ENCODE data around the gene VAMP3. TPM values are rescaled to one million over a fixed set of nuclear protein-coding genes. Genes with fewer than 3 reads are reported as not detected.

Gene VAMP3
- polyA plus RNA-seq, 1 donor = 113 TPM

DNA sequence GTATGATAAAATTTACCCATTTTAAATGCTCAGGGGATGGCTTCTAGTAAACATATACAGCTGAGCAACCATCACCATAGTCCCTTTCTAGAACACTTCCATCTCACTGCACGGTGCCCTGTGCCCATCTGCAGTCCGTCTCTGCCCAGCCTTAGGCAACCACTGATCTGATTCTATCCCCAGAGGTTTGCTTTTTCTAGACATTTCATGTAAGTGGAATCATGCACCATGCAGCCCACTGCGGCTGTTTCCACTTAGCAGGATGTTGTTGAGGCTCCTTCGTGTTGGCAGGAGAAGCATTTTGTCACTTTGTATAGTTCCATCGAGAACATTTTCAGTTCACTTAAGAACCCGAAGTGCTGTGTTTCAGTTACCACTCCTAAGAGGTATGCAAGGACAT is 27.8 kb upstream of the VAMP3 start:
- no peak overlapping the region for H3K4me3 ChIP-seq (ENCODE audit: low read length)
- WGBS (ENCODE audit: insufficient coverage, low lambda C conversion rate) = 96% methylated on average over 3 of the region's 6 CpGs
- H3K27ac ChIP-seq (ENCODE audit: low read length) = no peak overlapping the region
- peaks cover 9% of the 10 kb centered on the region for H3K36me3 ChIP-seq (ENCODE audit: control insufficient read depth, insufficient read depth, low read length)
- no peaks in the 10 kb centered on the region for H3K9me3 ChIP-seq (ENCODE audit: control insufficient read depth, low read depth, low read length)
- DNase-seq = no peak
- peaks cover 2% of the 10 kb centered on the region for H3K4me1 ChIP-seq (ENCODE audit: control insufficient read depth, insufficient read depth, low read length)
- H3K27me3 ChIP-seq (ENCODE audit: control insufficient read depth, insufficient read depth, low read length) = no peaks in the 10 kb centered on the region

DNA sequence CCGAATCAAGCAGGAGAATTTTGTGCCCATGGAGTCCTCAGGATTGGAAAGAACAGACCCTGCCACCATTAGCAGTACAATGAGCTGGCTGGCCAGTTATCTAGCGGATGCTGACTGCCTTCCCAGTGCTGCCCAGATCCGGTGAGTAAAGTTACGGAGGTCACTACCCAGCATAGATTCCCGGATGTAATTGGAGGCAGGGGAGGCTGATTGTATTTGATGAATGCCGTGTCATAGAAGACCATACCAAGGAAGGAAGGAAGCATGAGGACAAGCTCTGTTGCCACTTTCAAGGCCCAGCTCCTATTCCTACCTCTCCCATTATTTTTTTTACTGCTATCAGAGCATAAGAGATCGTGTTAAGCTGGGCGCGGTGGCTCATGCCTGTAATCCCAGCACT is 26.2 kb upstream of the VAMP3 start:
- Histone ChIP-seq H3K4me1 (ENCODE audit: control insufficient read depth, insufficient read depth, low read length) (peaks cover 2% of the 10 kb centered on the region), H3K4me3 (ENCODE audit: low read length) (no peak overlapping the region), H3K27ac (ENCODE audit: low read length) (no peak overlapping the region), H3K27me3 (ENCODE audit: control insufficient read depth, insufficient read depth, low read length) (no peaks in the 10 kb centered on the region), H3K9me3 (ENCODE audit: control insufficient read depth, low read depth, low read length) (no peaks in the 10 kb centered on the region), H3K36me3 (ENCODE audit: control insufficient read depth, insufficient read depth, low read length) (peaks cover 5% of the 10 kb centered on the region)
- DNase-seq = no peak
- no CpG with 5 or more reads among the region's 9 CpGs for WGBS (ENCODE audit: insufficient coverage, low lambda C conversion rate)

DNA sequence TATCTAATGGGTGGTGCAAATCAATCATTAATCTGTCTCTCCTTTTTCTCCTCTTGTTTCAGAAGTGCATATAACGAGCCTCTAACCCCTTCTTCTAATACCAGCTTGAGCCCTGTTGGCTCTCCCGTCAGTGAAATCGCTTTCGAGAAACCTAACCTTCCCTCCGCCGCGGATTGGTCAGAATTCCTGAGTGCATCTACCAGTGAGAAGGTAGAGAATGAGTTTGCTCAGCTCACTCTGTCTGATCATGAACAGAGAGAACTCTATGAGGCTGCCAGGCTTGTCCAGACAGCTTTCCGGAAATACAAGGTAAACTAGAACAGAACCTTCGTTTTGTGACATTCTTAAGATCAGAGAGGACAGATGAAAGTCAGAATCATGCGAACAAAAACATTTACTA is 25.3 kb upstream of the VAMP3 start:
- Histone ChIP-seq H3K4me3 (ENCODE audit: low read length) (no peak overlapping the region), H3K4me1 (ENCODE audit: control insufficient read depth, insufficient read depth, low read length) (peaks cover 2% of the 10 kb centered on the region), H3K9me3 (ENCODE audit: control insufficient read depth, low read depth, low read length) (no peaks in the 10 kb centered on the region), H3K27me3 (ENCODE audit: control insufficient read depth, insufficient read depth, low read length) (no peaks in the 10 kb centered on the region), H3K36me3 (ENCODE audit: control insufficient read depth, insufficient read depth, low read length) (peaks cover 5% of the 10 kb centered on the region), H3K27ac (ENCODE audit: low read length) (no peak overlapping the region)
- no peak for DNase-seq
- WGBS (ENCODE audit: insufficient coverage, low lambda C conversion rate) = 87% methylated on average over 2 of the region's 10 CpGs

GRCh38 chr1:7747605-7748004 is 23.5 kb upstream of the VAMP3 start:
- H3K27me3 ChIP-seq (ENCODE audit: control insufficient read depth, insufficient read depth, low read length) = no peaks in the 10 kb centered on the region
- no peaks in the 10 kb centered on the region for H3K9me3 ChIP-seq (ENCODE audit: control insufficient read depth, low read depth, low read length)
- peaks cover 2% of the 10 kb centered on the region for H3K4me1 ChIP-seq (ENCODE audit: control insufficient read depth, insufficient read depth, low read length)
- WGBS (ENCODE audit: insufficient coverage, low lambda C conversion rate) = no CpG with 5 or more reads among the region's 5 CpGs
- no peak for DNase-seq
- H3K27ac ChIP-seq (ENCODE audit: low read length) = no peak overlapping the region
- H3K36me3 ChIP-seq (ENCODE audit: control insufficient read depth, insufficient read depth, low read length) = peaks cover 5% of the 10 kb centered on the region
- no peak overlapping the region for H3K4me3 ChIP-seq (ENCODE audit: low read length)

- no peak overlapping the region for H3K27ac ChIP-seq (ENCODE audit: low read length)
- H3K36me3 ChIP-seq (ENCODE audit: control insufficient read depth, insufficient read depth, low read length) = peaks cover 5% of the 10 kb centered on the region
- no peak for DNase-seq
- no CpG with 5 or more reads among the region's 5 CpGs for WGBS (ENCODE audit: insufficient coverage, low lambda C conversion rate)
- H3K4me1 ChIP-seq (ENCODE audit: control insufficient read depth, insufficient read depth, low read length) = peaks cover 2% of the 10 kb centered on the region
- no peaks in the 10 kb centered on the region for H3K27me3 ChIP-seq (ENCODE audit: control insufficient read depth, insufficient read depth, low read length)
- no peaks in the 10 kb centered on the region for H3K9me3 ChIP-seq (ENCODE audit: control insufficient read depth, low read depth, low read length)
- no peak overlapping the region for H3K4me3 ChIP-seq (ENCODE audit: low read length)
Measured at GRCh38 chr1:7749126-7749525, 22.0 kb upstream of the VAMP3 start.

- Histone ChIP-seq H3K9me3 (ENCODE audit: control insufficient read depth, low read depth, low read length) (no peaks in the 10 kb centered on the region), H3K4me3 (ENCODE audit: low read length) (no peak overlapping the region), H3K4me1 (ENCODE audit: control insufficient read depth, insufficient read depth, low read length) (peaks cover 2% of the 10 kb centered on the region), H3K27me3 (ENCODE audit: control insufficient read depth, insufficient read depth, low read length) (no peaks in the 10 kb centered on the region), H3K36me3 (ENCODE audit: control insufficient read depth, insufficient read depth, low read length) (peaks cover 4% of the 10 kb centered on the region), H3K27ac (ENCODE audit: low read length) (no peak overlapping the region)
- no peak for DNase-seq
- WGBS (ENCODE audit: insufficient coverage, low lambda C conversion rate) = 60% methylated on average over 3 of the region's 11 CpGs
Measured at GRCh38 chr1:7751174-7751573, 19.9 kb upstream of the VAMP3 start.

GRCh38 chr1:7752512-7753417 is 18.3 kb upstream of the VAMP3 start:
- H3K36me3 ChIP-seq (ENCODE audit: control insufficient read depth, insufficient read depth, low read length) = peaks cover 4% of the 10 kb centered on the region
- WGBS (ENCODE audit: insufficient coverage, low lambda C conversion rate) = no CpG with 5 or more reads among the region's 18 CpGs
- H3K4me1 ChIP-seq (ENCODE audit: control insufficient read depth, insufficient read depth, low read length) = no peaks in the 10 kb centered on the region
- DNase-seq = peak; percentile 49 to 59
- peak overlapping the region; percentile 8 for H3K4me3 ChIP-seq (ENCODE audit: low read length)
- no peaks in the 10 kb centered on the region for H3K27me3 ChIP-seq (ENCODE audit: control insufficient read depth, insufficient read depth, low read length)
- H3K9me3 ChIP-seq (ENCODE audit: control insufficient read depth, low read depth, low read length) = no peaks in the 10 kb centered on the region
- no peak overlapping the region for H3K27ac ChIP-seq (ENCODE audit: low read length)

DNA sequence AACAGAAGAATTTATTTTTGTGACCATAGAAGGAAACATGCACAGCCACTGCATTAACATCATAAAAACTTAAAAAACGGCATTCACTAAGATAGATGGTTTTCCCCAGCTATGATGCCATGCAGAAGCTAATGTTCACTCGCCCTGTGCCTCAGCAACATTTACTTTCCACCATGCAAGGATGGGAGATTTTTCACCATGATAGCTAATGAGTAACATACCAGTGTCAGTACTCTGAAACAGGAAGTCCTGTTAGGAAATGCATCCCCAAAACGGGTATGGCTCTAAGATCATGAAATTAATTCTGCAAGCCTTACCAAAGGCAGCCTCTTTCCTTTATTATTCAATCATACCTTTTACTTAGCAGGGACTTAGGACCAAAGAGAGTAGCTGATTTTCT is 17.5 kb upstream of the VAMP3 start:
- Histone ChIP-seq H3K36me3 (ENCODE audit: control insufficient read depth, insufficient read depth, low read length) (peaks cover 4% of the 10 kb centered on the region), H3K9me3 (ENCODE audit: control insufficient read depth, low read depth, low read length) (no peaks in the 10 kb centered on the region), H3K4me3 (ENCODE audit: low read length) (no peak overlapping the region), H3K4me1 (ENCODE audit: control insufficient read depth, insufficient read depth, low read length) (no peaks in the 10 kb centered on the region), H3K27ac (ENCODE audit: low read length) (no peak overlapping the region), H3K27me3 (ENCODE audit: control insufficient read depth, insufficient read depth, low read length) (no peaks in the 10 kb centered on the region)
- no CpG with 5 or more reads among the region's 3 CpGs for WGBS (ENCODE audit: insufficient coverage, low lambda C conversion rate)
- no peak for DNase-seq

DNA sequence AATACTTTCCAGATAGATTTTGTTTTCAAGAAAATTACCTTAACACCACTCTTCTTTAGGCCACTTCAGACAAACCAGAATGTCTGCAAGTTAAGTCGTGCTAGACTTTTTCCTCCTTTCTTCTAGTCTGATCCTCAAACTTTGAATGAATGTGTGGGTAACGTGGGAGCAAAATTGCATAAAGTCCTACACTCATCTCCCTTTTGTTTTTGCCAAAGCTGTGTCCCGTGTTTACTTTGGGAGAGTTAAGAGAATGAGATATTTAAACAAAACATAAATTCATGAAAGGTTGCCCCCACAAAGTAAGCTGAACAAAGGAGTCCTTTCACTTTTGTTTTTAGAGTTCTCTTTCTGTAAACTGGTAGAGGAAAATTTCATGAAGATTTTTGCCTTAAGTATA is 16.9 kb upstream of the VAMP3 start:
- no peak overlapping the region for H3K4me3 ChIP-seq (ENCODE audit: low read length)
- peaks cover 4% of the 10 kb centered on the region for H3K36me3 ChIP-seq (ENCODE audit: control insufficient read depth, insufficient read depth, low read length)
- DNase-seq = no peak
- WGBS (ENCODE audit: insufficient coverage, low lambda C conversion rate) = no CpG with 5 or more reads among the region's 3 CpGs
- no peak overlapping the region for H3K27ac ChIP-seq (ENCODE audit: low read length)
- H3K9me3 ChIP-seq (ENCODE audit: control insufficient read depth, low read depth, low read length) = no peaks in the 10 kb centered on the region
- H3K27me3 ChIP-seq (ENCODE audit: control insufficient read depth, insufficient read depth, low read length) = no peaks in the 10 kb centered on the region
- no peaks in the 10 kb centered on the region for H3K4me1 ChIP-seq (ENCODE audit: control insufficient read depth, insufficient read depth, low read length)

DNA sequence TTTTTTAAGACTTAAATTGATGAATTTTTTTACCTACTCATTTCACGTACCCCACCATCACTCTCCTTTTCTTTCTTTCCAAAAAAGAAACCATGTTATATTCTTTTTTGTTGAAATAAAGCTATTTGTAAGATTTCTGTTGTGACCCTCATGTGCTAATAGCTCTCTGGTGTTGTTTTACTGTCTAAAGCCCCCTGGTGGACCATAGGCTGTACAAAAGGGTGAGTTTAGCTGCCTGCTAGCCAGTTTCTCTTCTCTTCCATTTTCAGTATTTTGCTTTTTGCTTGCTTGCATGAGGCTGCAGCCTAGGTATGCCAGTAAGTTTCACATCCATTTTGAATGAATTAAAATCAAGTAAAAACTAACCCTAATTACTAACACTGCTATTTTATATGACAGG is 15.6 kb upstream of the VAMP3 start:
- Histone ChIP-seq H3K27me3 (ENCODE audit: control insufficient read depth, insufficient read depth, low read length) (no peaks in the 10 kb centered on the region), H3K4me3 (ENCODE audit: low read length) (no peak overlapping the region), H3K27ac (ENCODE audit: low read length) (no peak overlapping the region), H3K36me3 (ENCODE audit: control insufficient read depth, insufficient read depth, low read length) (no peaks in the 10 kb centered on the region), H3K4me1 (ENCODE audit: control insufficient read depth, insufficient read depth, low read length) (no peaks in the 10 kb centered on the region), H3K9me3 (ENCODE audit: control insufficient read depth, low read depth, low read length) (no peaks in the 10 kb centered on the region)
- no peak for DNase-seq
- WGBS (ENCODE audit: insufficient coverage, low lambda C conversion rate) = 83% methylated on average over 1 of the region's 1 CpG

DNA sequence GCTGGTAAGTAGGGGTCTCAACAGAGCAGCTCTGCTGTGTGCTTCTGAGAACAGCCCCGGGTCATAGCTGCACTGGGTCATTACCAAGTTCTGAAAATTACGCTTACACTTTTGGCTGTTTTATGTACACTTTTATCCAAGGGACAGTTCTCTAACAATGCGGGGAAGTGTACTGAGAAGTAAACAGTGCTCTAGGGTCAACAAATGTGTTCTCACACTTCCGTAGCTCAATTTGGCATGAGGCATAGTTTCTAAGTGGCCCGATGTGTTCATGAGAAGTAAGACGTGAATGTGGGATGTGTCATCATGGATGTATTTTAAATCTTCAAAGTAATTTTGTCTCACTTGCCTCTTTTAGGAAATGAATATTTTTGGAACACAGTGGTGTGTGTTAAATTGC is 10.9 kb upstream of the VAMP3 start:
- Histone ChIP-seq H3K27me3 (ENCODE audit: control insufficient read depth, insufficient read depth, low read length) (no peaks in the 10 kb centered on the region), H3K36me3 (ENCODE audit: control insufficient read depth, insufficient read depth, low read length) (no peaks in the 10 kb centered on the region), H3K27ac (ENCODE audit: low read length) (no peak overlapping the region), H3K4me1 (ENCODE audit: control insufficient read depth, insufficient read depth, low read length) (no peaks in the 10 kb centered on the region), H3K4me3 (ENCODE audit: low read length) (no peak overlapping the region), H3K9me3 (ENCODE audit: control insufficient read depth, low read depth, low read length) (no peaks in the 10 kb centered on the region)
- WGBS (ENCODE audit: insufficient coverage, low lambda C conversion rate) = no CpG with 5 or more reads among the region's 6 CpGs
- no peak for DNase-seq
